Ureter (tissue), 1 donor: ENCODE data around the gene PDCD4. TPM values are rescaled to one million over a fixed set of nuclear protein-coding genes. Genes with fewer than 3 reads are reported as not detected.

Experiments
- DNase-seq: peaks from one replicate; pipeline ENCODE4 v3.0.0-alpha.2; 2020; ENCODE audit warnings: low spot score
- total RNA-seq: library from RNA; stranded (reverse); gene quantifications from one replicate; pipeline ENCODE4 v1.2.4, GENCODE V29; 2023
- donor health status: DM: yes; HTN: yes; CAD: no.

Gene PDCD4
- total RNA-seq, 1 donor from 2014 or later, result 114 TPM

DNA sequence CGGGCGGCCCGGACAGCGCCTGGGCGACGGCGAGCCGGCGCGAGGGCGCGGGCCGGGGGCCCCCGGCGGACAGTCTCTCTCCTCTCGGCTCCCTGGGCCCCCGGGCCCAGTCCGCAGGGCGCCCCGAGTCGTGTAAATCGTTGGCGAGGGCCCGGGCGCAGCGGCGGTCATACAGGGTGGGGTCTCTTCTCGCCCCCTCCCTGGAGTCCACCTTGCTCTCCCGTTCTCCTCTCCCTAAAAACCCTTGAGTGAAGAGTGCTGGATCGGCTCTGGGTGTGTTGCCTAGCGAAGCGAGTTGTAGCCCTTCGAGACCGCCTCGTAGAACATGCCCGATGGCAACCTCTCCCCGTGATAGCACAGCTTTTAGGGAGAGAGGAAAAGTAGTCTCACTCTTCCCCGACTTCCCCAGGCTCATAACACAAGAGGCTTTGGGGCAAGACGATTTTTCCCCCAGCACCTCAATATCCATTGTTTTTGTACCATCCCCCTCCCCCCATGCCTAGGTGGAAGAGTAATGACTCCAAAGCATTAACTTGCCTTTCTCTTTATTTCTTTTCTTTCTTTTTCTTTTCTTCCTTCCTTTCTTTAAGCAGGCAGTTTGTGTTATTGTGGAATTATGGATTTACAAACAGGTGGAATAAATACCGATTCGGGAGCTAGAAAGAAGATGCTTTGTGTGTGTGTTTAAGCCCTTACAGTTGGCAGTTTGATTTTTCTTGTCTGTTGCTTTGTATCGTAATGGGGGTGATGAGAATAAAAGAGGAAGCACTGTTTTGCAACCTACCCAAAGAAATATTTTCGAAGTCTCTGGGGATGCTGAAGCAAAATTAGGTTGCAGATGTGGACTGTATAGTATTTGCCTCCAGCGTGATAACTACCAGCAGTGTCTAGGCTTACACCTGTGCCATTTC, 48.5 kb downstream of the PDCD4 start:
- DNase-seq, result peak; percentile 48

- DNase-seq, result no peak
Measured at GRCh38 chr10:110923856-110924493, 52.2 kb downstream of the PDCD4 start.

GRCh38 chr10:110927461-110927860, 55.7 kb downstream of the PDCD4 start:
- no peak for DNase-seq

GRCh38 chr10:110931769-110932381, 60.1 kb downstream of the PDCD4 start:
- no peak for DNase-seq

- DNase-seq, result no peak
Measured at GRCh38 chr10:110932505-110933180, 60.9 kb downstream of the PDCD4 start.

DNA sequence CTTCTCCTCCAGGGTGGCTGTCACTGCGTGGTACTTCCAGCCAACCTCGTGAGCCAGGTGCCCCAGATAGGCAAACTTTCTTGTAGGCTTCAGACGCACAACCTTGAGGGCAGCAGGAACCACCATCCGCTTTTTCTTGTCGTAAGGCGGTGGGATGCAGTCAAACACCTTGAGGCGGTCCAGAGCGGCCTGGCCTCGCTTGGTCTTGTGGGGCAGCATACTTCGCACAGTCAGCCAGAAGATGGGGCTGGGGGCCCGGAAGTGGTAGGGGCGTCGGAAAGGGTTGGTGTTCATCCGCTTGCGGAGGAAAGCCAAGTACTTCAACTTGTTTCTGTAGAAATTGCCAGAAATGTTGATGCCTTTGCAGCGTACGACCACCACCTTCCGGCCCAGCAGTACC, 65.0 kb downstream of the PDCD4 start:
- DNase-seq, result no peak

DNA sequence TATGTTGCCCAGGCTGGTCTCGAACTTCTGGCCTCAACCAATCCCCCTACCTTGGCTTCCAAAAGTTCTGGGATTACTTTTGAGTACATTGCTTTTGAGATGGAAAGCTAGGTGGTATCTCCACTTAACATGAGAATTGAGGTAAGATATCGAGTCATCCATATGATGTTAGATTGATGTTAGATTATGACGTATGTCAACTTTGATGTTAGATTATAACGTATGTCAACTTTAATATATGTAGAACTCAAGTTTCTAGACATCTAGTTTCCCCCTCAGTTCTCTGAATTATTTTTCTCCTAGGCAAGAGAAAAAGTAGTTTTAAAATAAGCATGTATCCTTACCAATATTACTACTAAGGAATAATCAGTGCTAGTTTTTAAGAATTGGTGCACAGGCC, 67.7 kb downstream of the PDCD4 start:
- no peak for DNase-seq

- no peak for DNase-seq
Measured at GRCh38 chr10:110944792-110945396, 73.2 kb downstream of the PDCD4 start.

GRCh38 chr10:110946496-110946895, 74.8 kb downstream of the PDCD4 start:
- DNase-seq, result no peak

GRCh38 chr10:110947061-110947595, 75.4 kb downstream of the PDCD4 start:
- DNase-seq, result no peak

Other genes with a start within 250 kb of the PDCD4 start
- gene RBM20, start 227.6 kb upstream of the PDCD4 start, total RNA-seq, result 0.68 TPM
- 42.4 TPM for gene BBIP1, start 47.3 kb downstream of the PDCD4 start, total RNA-seq
- gene SHOC2, start 47.7 kb downstream of the PDCD4 start, total RNA-seq, result 68.3 TPM
- 7.2 TPM for gene ADRA2A, start 205.1 kb downstream of the PDCD4 start, total RNA-seq